EL (cell line): ENCODE results near the gene SPEG.

Experiments
- DNase-seq: peaks from one replicate; pipeline ENCODE4 v3.0.0-alpha.2; 2016

Gene SPEG

DNA sequence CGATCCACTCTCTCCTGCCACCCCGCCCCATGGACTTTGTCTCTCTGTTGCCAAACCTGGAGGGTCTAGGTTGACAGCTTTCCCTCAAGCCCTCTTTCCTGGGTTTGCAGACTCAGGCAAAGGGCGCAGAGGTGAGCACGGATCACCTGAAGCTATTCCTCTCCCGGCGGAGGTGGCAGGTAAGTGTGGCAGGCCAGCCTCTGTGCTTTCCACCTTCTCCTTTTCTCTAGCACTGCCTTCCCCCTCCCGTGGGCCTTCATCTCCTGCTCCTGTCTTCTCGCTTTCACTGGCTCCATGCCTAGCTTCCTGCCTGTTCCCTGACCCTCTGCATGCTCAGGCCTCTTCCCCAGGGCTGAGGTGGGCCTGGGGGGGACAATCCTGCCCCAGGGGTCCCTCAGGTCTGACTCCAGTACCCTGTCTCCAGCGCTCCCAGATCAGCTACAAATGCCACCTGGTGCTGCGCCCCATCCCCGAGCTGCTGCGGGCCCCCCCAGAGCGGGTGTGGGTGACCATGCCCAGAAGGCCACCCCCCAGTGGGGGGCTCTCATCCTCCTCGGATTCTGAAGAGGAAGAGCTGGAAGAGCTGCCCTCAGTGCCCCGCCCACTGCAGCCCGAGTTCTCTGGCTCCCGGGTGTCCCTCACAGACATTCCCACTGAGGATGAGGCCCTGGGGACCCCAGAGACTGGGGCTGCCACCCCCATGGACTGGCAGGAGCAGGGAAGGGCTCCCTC, 48.2 kb downstream of the SPEG start:
- DNase-seq, result no peak

DNA sequence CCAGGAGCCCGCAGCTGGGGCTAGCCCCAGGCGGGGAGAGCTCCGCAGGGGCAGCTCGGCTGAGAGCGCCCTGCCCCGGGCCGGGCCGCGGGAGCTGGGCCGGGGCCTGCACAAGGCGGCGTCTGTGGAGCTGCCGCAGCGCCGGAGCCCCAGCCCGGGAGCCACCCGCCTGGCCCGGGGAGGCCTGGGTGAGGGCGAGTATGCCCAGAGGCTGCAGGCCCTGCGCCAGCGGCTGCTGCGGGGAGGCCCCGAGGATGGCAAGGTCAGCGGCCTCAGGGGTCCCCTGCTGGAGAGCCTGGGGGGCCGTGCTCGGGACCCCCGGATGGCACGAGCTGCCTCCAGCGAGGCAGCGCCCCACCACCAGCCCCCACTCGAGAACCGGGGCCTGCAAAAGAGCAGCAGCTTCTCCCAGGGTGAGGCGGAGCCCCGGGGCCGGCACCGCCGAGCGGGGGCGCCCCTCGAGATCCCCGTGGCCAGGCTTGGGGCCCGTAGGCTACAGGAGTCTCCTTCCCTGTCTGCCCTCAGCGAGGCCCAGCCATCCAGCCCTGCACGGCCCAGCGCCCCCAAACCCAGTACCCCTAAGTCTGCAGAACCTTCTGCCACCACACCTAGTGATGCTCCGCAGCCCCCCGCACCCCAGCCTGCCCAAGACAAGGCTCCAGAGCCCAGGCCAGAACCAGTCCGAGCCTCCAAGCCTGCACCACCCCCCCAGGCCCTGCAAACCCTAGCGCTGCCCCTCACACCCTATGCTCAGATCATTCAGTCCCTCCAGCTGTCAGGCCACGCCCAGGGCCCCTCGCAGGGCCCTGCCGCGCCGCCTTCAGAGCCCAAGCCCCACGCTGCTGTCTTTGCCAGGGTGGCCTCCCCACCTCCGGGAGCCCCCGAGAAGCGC, 49.1 kb downstream of the SPEG start:
- no peak for DNase-seq

DNA sequence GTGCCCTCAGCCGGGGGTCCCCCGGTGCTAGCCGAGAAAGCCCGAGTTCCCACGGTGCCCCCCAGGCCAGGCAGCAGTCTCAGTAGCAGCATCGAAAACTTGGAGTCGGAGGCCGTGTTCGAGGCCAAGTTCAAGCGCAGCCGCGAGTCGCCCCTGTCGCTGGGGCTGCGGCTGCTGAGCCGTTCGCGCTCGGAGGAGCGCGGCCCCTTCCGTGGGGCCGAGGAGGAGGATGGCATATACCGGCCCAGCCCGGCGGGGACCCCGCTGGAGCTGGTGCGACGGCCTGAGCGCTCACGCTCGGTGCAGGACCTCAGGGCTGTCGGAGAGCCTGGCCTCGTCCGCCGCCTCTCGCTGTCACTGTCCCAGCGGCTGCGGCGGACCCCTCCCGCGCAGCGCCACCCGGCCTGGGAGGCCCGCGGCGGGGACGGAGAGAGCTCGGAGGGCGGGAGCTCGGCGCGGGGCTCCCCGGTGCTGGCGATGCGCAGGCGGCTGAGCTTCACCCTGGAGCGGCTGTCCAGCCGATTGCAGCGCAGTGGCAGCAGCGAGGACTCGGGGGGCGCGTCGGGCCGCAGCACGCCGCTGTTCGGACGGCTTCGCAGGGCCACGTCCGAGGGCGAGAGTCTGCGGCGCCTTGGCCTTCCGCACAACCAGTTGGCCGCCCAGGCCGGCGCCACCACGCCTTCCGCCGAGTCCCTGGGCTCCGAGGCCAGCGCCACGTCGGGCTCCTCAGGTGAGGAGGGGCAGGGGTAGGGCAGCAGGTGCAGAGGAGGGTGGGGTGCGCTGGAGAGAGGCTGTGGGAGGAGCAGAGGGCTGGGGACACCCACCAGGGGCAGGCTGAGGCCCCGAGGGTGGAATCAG, 49.9 kb downstream of the SPEG start:
- DNase-seq, result no peak

- no peak for DNase-seq
Measured at GRCh38 chr2:219485201-219485580, 50.5 kb downstream of the SPEG start.

- no peak for DNase-seq
Measured at GRCh38 chr2:219486380-219486959, 51.8 kb downstream of the SPEG start.

DNA sequence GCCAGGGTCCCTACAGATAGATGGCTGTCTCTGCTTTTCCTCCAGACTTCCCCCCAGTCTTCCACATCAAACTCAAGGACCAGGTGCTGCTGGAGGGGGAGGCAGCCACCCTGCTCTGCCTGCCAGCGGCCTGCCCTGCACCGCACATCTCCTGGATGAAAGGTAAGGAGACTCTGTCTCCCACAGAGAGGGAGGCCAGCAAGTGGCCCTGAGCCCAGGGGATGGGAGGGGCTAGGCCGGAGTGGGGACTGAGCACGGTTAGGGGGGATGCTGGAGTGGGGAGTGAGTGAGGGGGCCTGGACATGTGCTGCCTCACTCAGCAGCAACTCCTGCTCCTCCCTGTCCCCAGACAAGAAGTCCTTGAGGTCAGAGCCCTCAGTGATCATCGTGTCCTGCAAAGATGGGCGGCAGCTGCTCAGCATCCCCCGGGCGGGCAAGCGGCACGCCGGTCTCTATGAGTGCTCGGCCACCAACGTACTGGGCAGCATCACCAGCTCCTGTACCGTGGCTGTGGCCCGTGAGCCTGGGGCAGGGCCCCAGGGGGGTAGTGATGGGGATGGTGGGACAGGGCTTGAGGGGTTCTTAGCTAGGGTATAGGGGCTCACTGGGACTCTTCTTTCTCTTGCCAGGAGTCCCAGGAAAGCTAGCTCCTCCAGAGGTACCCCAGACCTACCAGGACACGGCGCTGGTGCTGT, 53.7 kb downstream of the SPEG start:
- no peak for DNase-seq

DNA sequence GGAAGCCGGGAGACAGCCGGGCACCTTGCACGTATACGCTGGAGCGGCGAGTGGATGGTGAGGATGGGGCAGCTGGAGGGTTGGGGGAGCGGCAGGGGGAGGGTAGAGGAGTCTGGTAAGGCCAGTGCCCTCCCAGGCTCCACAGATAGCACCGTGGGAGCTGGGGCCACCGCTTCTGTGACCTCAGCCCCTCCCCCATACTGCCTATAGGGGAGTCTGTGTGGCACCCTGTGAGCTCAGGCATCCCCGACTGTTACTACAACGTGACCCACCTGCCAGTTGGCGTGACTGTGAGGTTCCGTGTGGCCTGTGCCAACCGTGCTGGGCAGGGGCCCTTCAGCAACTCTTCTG, 54.2 kb downstream of the SPEG start:
- no peak for DNase-seq

DNA sequence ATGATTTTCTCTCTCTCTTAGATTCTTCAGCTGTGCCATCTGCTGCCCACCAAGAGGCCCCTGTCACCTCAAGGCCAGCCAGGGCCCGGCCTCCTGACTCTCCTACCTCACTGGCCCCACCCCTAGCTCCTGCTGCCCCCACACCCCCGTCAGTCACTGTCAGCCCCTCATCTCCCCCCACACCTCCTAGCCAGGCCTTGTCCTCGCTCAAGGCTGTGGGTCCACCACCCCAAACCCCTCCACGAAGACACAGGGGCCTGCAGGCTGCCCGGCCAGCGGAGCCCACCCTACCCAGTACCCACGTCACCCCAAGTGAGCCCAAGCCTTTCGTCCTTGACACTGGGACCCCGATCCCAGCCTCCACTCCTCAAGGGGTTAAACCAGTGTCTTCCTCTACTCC, 54.7 kb downstream of the SPEG start:
- no peak for DNase-seq

DNA sequence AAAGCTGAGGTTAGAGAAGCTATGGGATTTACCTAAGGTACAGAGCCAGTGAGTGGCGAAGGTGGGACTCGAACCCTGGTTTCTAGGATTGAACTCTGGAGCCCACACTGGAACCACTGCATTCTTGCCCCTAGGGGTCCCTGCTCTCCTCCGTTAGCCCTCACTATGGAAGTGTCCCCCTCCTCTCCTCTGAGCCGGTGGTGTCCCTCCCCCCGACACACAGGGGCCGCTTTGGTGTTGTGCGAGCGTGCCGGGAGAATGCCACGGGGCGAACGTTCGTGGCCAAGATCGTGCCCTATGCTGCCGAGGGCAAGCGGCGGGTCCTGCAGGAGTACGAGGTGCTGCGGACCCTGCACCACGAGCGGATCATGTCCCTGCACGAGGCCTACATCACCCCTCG, 55.5 kb downstream of the SPEG start:
- no peak for DNase-seq

GRCh38 chr2:219490600-219491130, 56.0 kb downstream of the SPEG start:
- no peak for DNase-seq

DNA sequence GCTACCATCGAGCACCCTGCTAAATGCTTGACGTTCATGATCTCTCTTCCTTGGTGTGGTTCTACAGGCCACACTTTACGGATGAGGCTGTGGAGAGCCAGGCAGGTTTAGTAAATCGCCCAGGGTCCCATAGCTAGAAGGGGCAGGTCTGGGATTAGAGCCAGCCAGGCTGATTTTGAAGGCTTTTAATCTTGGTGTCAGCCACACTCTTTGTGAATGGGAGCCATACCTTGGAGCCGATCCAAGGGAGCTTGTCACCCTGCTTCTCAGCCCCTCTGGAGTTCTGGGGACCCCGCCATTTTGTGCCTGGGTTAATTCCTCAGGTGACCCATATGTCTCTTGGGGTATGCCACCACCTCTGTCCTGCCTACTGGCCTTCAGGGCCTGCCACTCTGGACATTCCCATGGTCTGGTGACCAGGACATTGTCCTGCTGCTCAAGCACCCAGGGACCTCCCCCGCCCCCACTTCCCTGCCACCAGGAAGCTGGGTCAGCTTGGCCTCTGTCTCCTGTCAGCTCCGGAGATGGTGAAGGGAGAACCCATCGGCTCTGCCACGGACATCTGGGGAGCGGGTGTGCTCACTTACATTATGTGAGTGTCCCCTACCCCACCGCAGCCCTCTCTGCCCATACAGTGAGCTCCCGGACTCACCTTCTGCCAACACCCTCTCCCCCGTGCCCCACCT, 56.8 kb downstream of the SPEG start:
- DNase-seq, result no peak

DNA sequence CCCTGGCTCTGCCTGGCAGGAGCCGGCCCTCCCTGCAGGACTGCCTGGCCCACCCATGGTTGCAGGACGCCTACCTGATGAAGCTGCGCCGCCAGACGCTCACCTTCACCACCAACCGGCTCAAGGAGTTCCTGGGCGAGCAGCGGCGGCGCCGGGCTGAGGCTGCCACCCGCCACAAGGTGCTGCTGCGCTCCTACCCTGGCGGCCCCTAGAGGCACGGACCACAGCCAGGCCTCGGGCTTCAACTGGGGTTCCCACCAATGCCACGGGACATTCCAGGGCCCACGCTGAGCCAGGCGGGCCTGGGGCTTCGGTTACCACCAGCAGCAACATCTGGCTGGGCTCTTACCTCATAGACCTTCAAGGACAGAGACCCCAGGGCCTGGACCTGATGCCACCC, 57.9 kb downstream of the SPEG start:
- no peak for DNase-seq

GRCh38 chr2:219493086-219493485, 58.4 kb downstream of the SPEG start:
- no peak for DNase-seq

DNA sequence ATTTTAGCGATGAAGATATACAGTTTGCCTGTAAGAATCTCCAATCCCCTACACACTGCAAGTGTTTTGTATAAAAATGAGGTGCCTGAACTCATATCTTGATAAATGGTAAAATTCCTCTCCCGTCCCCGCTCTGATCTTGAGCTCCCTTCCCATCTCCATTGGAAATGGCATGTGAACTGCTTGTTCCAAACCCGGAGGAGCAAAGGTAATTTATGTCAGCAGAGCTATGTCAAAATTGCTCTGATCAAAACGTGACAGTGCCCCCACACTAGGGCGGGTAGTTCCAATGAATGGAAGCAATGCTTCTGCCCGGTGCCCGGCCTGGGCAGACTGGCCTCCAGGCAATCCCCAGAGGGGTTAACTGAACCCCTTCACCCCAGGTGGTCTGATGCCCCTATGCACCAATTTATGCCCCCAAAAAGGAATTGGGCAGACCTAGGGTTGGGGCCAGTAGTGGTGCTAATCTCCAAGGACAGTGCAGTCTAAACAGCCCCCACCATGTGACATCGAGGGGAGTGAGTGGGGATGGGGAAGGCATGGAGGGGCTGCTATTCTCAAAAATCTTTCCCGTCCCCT, 60.4 kb downstream of the SPEG start:
- no peak for DNase-seq

DNA sequence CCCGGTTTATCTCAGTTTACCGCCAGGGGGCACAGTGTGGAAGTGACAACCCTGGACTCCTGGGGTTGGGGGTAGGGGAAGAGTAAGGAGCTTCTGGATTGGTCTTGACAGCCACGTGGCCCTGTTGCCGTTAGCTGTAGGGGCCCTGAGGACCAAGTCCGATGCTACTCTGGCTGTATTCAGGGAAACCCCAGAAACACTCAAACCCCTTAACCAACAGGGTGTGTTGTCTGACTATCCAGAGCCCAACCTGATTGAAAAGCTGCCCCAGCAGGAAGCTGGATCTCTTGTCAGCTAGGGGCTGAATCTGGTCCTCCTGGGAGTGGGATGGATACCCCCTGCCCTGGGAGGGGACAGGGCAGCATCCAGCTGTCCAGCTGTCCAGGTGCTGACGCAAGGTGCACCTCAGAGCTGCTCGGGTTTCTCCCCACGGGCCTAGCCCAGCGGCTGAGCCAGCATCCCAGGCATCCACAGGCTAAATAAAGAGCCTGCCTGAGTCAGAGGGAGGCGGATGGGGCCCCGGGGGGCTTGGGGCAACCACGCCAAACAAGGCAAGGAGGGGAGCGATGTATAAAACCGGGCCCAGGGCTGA, 61.0 kb downstream of the SPEG start:
- peak; percentile 77 for DNase-seq

- DNase-seq, result no peak
Measured at GRCh38 chr2:219496247-219496824, 61.7 kb downstream of the SPEG start.

- no peak for DNase-seq
Measured at GRCh38 chr2:219496825-219497494, 62.3 kb downstream of the SPEG start.

GRCh38 chr2:219497495-219498279, 63.0 kb downstream of the SPEG start:
- DNase-seq, result peak; percentile 91
